Hepatocyte (in vitro differentiated cells): Measurements from ENCODE around the gene NMRAL1.

Experiments used
- EZH2 ChIP-seq: fragments of 200-600 bp; sonication (generic); IDR thresholded peaks from 2 replicates; pipeline ENCODE4 v1.6.1; 2016; ENCODE audit warnings: antibody characterized with exemption, mild to moderate bottlenecking, borderline replicate concordance
- EZH2phosphoT487 ChIP-seq: fragments of 200-600 bp; sonication (generic); IDR thresholded peaks from one replicate; pipeline ENCODE4 v1.6.1; 2018; ENCODE audit warnings: antibody characterized with exemption, mild to moderate bottlenecking, low read depth, moderate library complexity; ENCODE audit not compliant: unreplicated experiment, severe bottlenecking
- TF ChIP-seq, protein P1 (sequence below): fragments of 200-600 bp; sonication (generic); IDR thresholded peaks from 2 replicates; pipeline ENCODE4 v1.5.1; 2016; ENCODE audit warnings: antibody characterized with exemption, mild to moderate bottlenecking; ENCODE audit not compliant: poor library complexity

- TF ChIP-seq, protein P1, sequence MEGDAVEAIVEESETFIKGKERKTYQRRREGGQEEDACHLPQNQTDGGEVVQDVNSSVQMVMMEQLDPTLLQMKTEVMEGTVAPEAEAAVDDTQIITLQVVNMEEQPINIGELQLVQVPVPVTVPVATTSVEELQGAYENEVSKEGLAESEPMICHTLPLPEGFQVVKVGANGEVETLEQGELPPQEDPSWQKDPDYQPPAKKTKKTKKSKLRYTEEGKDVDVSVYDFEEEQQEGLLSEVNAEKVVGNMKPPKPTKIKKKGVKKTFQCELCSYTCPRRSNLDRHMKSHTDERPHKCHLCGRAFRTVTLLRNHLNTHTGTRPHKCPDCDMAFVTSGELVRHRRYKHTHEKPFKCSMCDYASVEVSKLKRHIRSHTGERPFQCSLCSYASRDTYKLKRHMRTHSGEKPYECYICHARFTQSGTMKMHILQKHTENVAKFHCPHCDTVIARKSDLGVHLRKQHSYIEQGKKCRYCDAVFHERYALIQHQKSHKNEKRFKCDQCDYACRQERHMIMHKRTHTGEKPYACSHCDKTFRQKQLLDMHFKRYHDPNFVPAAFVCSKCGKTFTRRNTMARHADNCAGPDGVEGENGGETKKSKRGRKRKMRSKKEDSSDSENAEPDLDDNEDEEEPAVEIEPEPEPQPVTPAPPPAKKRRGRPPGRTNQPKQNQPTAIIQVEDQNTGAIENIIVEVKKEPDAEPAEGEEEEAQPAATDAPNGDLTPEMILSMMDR: no peak
- no peak for TF ChIP-seq EZH2phosphoT487
- TF ChIP-seq EZH2: no peak
These were observed 21.8 kb downstream of the NMRAL1 start for GRCh38 chr16:4452674-4453073.
